Esophagus squamous epithelium (tissue), 4 donors: ENCODE results near the gene CEP76.

Source experiments
- CTCF ChIP-seq, 6 experiments: fragments of 450-650 bp in 4 of 6; fragments of 200-600 bp in 2 of 6; sonication (generic) in 2 of 6; IDR thresholded peaks; one replicate each; pipeline ENCODE4 v1.5.1; 2016 to 2019; ENCODE audit warnings: antibody characterized with exemption in 6 of 6, mild to moderate bottlenecking in 4 of 6, moderate library complexity in 4 of 6
- POLR2A ChIP-seq, 4 donors: fragments of 450-650 bp; IDR thresholded peaks; one replicate each; pipeline ENCODE4 v1.6.1; 2017; ENCODE audit warnings: antibody characterized with exemption in 4 of 4, mild to moderate bottlenecking in 4 of 4, moderate library complexity in 3 of 4

- TF ChIP-seq POLR2A (IDR thresholded peaks at IDR 0.05) (no peak), CTCF (IDR thresholded peaks at IDR 0.05) (no peak)
Measured at GRCh38 chr18:12651651-12652050, 50.9 kb downstream of the CEP76 start.
